Tibial nerve (tissue), 4 donors: ENCODE results near the gene PLEKHA6. TPM values are rescaled to one million over a fixed set of nuclear protein-coding genes. Genes with fewer than 3 reads are reported as not detected.
"Not testable (repeated sequence)": the region's sequence is repeated elsewhere in the genome, so short reads cannot be mapped to it uniquely, and the experiment has no call there.

Experiments
- DNase-seq, 2 donors: peaks; one replicate each; pipeline ENCODE4 v3.0.0-alpha.2; 2019; ENCODE audit warnings: low spot score in 2 of 2
- H3K27ac ChIP-seq, 4 donors: fragments of 200-600 bp; sonication (generic) in 3 of 4; one replicate each; pipeline ENCODE4 v1.5.1; 2017 to 2019; ENCODE audit warnings: mild to moderate bottlenecking in 1 of 4
- H3K27me3 ChIP-seq, 2 donors: fragments of 200-600 bp; sonication (generic) in 1 of 2; one replicate each; pipeline versions ENCODE4 v1.5.1 to v1.6.0; 2017 to 2019
- H3K36me3 ChIP-seq, 3 donors: fragments of 200-600 bp; sonication (generic); one replicate each; pipeline ENCODE4 v1.5.1; 2018 to 2019
- H3K4me1 ChIP-seq, 4 donors: fragments of 200-600 bp; sonication (generic) in 3 of 4; one replicate each; pipeline ENCODE4 v1.5.1; 2017 to 2019
- H3K4me3 ChIP-seq, 4 donors: fragments of 200-600 bp; sonication (generic) in 3 of 4; one replicate each; pipeline ENCODE4 v1.5.1; 2017 to 2019; ENCODE audit warnings: mild to moderate bottlenecking in 1 of 4, moderate library complexity in 1 of 4
- H3K9me3 ChIP-seq, 4 donors: fragments of 200-600 bp; sonication (generic) in 3 of 4; one replicate each; pipeline ENCODE4 v1.5.1; 2017 to 2019
- EP300 ChIP-seq, 2 donors: sonication (generic); formaldehyde crosslinking; IDR thresholded peaks; one replicate each; pipeline ENCODE4 v1.6.1; 2017; ENCODE audit warnings: antibody characterized with exemption in 2 of 2, mild to moderate bottlenecking in 1 of 2
- POLR2A ChIP-seq, 2 donors: fragments of 450-650 bp; IDR thresholded peaks; one replicate each; pipeline ENCODE4 v1.6.1; 2017; ENCODE audit warnings: antibody characterized with exemption in 2 of 2, mild to moderate bottlenecking in 2 of 2, moderate library complexity in 2 of 2
- WGBS, 2 donors: methylation state at CpG; one replicate each; pipeline ENCODE4 v1.1.5; 2018; 5-methylcytosine and 5-hydroxymethylcytosine counted together
- total RNA-seq, 4 donors: library from RNA; depleted of rRNA; stranded (reverse); fragments of >200 nt; gene quantifications; one replicate each; pipeline ENCODE4 v1.1.0, GENCODE V29; 2016
- TF ChIP-seq, protein P1 (sequence below), 5 experiments: fragments of 200-600 bp in 3 of 5; fragments of 450-650 bp in 2 of 5; sonication (generic) in 3 of 5; IDR thresholded peaks; one replicate each; pipeline ENCODE4 v1.5.1; 2016 to 2019; ENCODE audit warnings: antibody characterized with exemption in 5 of 5, mild to moderate bottlenecking in 3 of 5, moderate library complexity in 2 of 5

The PLEKHA6 gene
- total RNA-seq, 4 donors from 2014 or later = 6.6 to 13.9 (median 12.1) TPM

DNA sequence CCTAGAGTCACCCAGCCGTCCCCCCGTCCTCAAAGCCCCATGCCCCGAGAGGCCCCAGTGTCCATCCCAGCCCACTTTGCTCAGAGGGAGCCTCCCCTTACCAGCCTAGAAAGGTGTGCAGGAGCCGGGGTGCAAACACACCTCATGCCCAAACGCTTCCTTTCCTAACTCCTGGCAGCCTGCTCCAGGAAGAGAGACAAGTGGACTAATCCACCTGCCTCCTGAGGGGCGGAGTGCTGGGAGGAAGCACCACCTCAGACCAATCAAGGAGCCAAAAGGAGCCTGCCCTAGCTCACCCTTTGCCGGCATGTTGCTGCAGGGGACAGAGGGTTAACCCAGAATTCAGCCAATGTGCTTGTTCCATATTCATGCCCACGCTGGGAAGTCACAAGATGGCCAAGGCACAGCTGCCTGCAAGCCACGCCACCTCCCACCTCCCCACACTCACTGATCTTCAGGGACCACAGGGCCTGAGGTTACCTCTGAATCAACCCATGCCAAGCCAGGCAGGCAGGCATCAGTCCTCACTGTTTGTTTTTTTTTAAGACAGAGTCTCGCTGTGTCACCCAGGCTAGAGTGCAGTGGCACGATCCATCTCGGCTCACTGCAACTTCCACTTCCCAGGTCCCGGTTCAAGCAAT lies 27.8 kb downstream of the PLEKHA6 start:
- Histone ChIP-seq H3K9me3 (no peaks in the 10 kb centered on the region), H3K36me3 (no peaks in the 10 kb centered on the region), H3K27me3 (no peaks in the 10 kb centered on the region), H3K27ac (peak overlapping the region in 1 of 4 donors; percentile 59), H3K4me1 (peaks cover 0 to 11% (median 0%) of the 10 kb centered on the region in 4 donors), H3K4me3 (no peak overlapping the region)
- TF ChIP-seq EP300 (IDR thresholded peaks at IDR 0.05) = no peak
- DNase-seq = no peak
- WGBS, 2 donors = 82 to 88% methylated on average over 13 of the region's 13 CpGs

DNA sequence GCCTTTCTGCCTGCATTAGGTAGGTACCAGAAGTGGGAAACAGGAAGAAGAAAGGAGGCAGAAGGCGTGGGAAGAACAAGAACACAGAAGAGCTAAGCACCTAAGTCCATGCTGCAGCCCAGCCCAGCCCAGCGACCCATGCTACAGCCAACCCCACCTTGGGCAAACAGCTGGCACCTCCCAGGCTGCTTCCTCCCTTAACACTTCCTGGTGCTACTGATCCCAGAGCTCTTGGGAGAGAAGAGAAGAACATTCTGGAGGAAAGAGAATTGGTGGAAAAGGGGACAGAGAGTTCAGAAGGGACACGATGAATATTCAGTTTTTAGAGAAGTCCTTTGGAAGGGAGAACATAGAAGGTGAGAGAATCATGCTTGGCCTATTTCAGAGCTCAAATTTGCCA lies 28.5 kb downstream of the PLEKHA6 start:
- no peaks in the 10 kb centered on the region for H3K27me3 ChIP-seq
- TF ChIP-seq POLR2A (IDR thresholded peaks at IDR 0.05) = no peak
- TF ChIP-seq, protein P1, sequence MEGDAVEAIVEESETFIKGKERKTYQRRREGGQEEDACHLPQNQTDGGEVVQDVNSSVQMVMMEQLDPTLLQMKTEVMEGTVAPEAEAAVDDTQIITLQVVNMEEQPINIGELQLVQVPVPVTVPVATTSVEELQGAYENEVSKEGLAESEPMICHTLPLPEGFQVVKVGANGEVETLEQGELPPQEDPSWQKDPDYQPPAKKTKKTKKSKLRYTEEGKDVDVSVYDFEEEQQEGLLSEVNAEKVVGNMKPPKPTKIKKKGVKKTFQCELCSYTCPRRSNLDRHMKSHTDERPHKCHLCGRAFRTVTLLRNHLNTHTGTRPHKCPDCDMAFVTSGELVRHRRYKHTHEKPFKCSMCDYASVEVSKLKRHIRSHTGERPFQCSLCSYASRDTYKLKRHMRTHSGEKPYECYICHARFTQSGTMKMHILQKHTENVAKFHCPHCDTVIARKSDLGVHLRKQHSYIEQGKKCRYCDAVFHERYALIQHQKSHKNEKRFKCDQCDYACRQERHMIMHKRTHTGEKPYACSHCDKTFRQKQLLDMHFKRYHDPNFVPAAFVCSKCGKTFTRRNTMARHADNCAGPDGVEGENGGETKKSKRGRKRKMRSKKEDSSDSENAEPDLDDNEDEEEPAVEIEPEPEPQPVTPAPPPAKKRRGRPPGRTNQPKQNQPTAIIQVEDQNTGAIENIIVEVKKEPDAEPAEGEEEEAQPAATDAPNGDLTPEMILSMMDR (IDR thresholded peaks at IDR 0.05) = no peak
- no peak for TF ChIP-seq EP300 (IDR thresholded peaks at IDR 0.05)
- no peak overlapping the region for H3K4me3 ChIP-seq
- WGBS, 2 donors = 81 to 91% methylated on average over 3 of the region's 3 CpGs
- H3K4me1 ChIP-seq = peaks cover 0 to 11% (median 0%) of the 10 kb centered on the region in 4 donors
- no peaks in the 10 kb centered on the region for H3K36me3 ChIP-seq
- H3K27ac ChIP-seq = peak overlapping the region in 1 of 4 donors; percentile 59
- no peak for DNase-seq
- H3K9me3 ChIP-seq = no peaks in the 10 kb centered on the region

DNA sequence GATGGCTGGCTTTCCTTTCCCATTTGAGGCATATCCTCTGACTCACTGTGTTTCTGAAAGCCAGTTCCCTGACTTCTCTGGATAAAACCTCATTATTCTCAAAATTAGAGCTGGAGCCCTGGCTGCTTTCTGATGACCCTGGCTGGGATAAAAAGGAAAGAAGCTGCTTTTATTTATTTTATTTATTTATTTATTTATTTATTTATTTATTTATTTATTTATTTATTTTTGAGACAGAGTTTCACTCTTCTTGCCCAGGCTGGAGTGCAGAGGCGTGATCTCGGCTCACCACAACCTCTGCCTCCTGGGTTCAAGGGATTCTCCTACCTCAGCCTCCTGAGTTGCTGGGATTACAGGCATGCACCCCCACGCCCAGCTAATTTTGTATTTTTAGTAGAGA lies 31.9 kb downstream of the PLEKHA6 start:
- DNase-seq, H3K27me3 ChIP-seq, H3K9me3 ChIP-seq, H3K36me3 ChIP-seq, H3K4me1 ChIP-seq, H3K4me3 ChIP-seq, H3K27ac ChIP-seq: not testable (repeated sequence)
- 96 to 98% methylated on average over 3 of the region's 3 CpGs for WGBS, 2 donors

DNA sequence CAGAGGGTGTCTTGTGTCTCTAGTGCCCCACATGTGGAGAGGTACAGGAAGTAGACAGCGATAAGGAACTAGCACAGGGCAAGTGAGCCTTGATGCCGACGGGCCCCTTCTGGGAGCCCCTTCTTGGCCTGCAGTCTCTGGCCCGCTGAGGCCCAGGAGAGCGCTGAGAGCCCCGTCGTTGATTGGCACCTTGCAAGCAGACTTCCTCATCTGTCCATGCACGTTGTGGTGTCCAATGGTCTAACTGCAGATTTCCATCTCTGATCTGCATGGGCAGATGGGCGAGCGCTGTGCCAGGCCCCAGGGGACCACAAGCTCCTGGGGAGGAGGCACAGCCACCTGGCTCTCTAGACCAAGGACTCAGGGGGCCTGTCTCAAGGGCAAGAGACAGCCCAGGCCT lies 32.4 kb downstream of the PLEKHA6 start:
- DNase-seq = no peak
- no peak for TF ChIP-seq POLR2A (IDR thresholded peaks at IDR 0.05)
- TF ChIP-seq, protein P1 (IDR thresholded peaks at IDR 0.05) = no peak
- TF ChIP-seq EP300 (IDR thresholded peaks at IDR 0.05) = no peak
- no peaks in the 10 kb centered on the region for H3K9me3 ChIP-seq
- no peak overlapping the region for H3K27ac ChIP-seq
- WGBS, 2 donors = 80 to 83% methylated on average over 10 of the region's 10 CpGs
- no peaks in the 10 kb centered on the region for H3K27me3 ChIP-seq
- no peaks in the 10 kb centered on the region for H3K36me3 ChIP-seq
- no peaks in the 10 kb centered on the region for H3K4me1 ChIP-seq
- H3K4me3 ChIP-seq = no peak overlapping the region

DNA sequence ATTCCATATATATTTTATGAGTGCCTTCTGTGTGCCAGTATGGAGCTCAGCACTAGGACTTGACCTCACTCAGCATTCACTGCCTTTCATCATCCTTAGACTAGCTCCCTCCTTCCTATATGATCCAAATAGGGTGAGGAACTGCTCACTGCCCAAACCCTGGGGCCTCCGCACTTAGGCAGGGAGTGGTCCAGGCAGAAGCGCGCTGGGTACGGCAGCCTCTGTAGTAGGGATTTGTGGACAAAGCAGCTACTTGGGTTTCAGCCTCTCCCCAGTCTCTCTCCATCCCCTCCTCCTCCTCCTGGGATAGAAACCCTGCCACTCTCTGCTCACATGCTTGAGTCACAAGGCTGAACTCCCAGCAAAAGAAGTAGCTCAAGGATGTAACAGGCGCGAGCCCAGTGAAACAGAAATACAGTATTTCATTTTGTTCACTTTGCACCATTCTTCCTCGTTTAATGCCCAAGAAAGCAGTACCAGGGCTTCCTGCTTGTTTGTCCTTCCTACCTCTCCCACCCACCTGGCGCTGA lies 32.9 kb downstream of the PLEKHA6 start:
- WGBS, 2 donors = 82 to 90% methylated on average over 8 of the region's 8 CpGs
- Histone ChIP-seq H3K4me3 (no peak overlapping the region), H3K9me3 (no peaks in the 10 kb centered on the region), H3K27ac (no peak overlapping the region), H3K27me3 (no peaks in the 10 kb centered on the region), H3K36me3 (no peaks in the 10 kb centered on the region), H3K4me1 (no peaks in the 10 kb centered on the region)
- DNase-seq = no peak
- TF ChIP-seq, protein P1 (IDR thresholded peaks at IDR 0.05) = no peak
- no peak for TF ChIP-seq POLR2A (IDR thresholded peaks at IDR 0.05)
- TF ChIP-seq EP300 (IDR thresholded peaks at IDR 0.05) = no peak

DNA sequence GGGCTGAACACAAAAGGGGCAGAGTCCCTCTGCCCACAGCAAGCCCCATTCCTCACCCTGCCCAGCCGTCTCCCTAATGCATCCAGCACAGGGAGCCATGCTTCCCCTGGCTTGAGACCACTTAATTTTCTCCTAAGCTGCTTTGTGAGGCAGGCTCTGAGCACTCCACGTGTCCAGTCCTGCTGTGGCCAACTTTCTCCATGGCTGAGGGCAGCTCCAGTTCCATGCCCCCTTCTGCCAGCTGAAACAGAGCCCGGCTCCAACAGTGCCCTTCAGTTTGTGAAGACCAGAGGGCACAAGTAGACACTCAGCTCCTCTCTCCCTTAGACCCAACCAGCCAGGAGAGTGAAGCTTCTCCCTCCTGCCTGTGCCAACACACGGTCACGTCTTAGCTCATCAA lies 33.8 kb downstream of the PLEKHA6 start:
- 86 to 90% methylated on average over 5 of the region's 5 CpGs for WGBS, 2 donors
- Histone ChIP-seq H3K4me3 (no peak overlapping the region), H3K27me3 (no peaks in the 10 kb centered on the region), H3K27ac (no peak overlapping the region), H3K4me1 (no peaks in the 10 kb centered on the region), H3K9me3 (no peaks in the 10 kb centered on the region), H3K36me3 (no peaks in the 10 kb centered on the region)
- TF ChIP-seq, protein P1 (IDR thresholded peaks at IDR 0.05) = no peak
- TF ChIP-seq EP300 (IDR thresholded peaks at IDR 0.05) (no peak), POLR2A (IDR thresholded peaks at IDR 0.05) (no peak)
- DNase-seq = no peak
